HG02885 (cell line): ENCODE measurements around the gene QPCT.
"Not testable (repeated sequence)": the region's sequence is repeated elsewhere in the genome, so short reads cannot be mapped to it uniquely, and the experiment has no call there.

ENCODE experiments used
- ATAC-seq: cut with Tn5 transposase; IDR thresholded peaks from one replicate; pipeline ENCODE4 v1.9.1; 2021; ENCODE audit warnings: mild to moderate bottlenecking; ENCODE audit not compliant: unreplicated experiment, poor library complexity

The QPCT gene

DNA sequence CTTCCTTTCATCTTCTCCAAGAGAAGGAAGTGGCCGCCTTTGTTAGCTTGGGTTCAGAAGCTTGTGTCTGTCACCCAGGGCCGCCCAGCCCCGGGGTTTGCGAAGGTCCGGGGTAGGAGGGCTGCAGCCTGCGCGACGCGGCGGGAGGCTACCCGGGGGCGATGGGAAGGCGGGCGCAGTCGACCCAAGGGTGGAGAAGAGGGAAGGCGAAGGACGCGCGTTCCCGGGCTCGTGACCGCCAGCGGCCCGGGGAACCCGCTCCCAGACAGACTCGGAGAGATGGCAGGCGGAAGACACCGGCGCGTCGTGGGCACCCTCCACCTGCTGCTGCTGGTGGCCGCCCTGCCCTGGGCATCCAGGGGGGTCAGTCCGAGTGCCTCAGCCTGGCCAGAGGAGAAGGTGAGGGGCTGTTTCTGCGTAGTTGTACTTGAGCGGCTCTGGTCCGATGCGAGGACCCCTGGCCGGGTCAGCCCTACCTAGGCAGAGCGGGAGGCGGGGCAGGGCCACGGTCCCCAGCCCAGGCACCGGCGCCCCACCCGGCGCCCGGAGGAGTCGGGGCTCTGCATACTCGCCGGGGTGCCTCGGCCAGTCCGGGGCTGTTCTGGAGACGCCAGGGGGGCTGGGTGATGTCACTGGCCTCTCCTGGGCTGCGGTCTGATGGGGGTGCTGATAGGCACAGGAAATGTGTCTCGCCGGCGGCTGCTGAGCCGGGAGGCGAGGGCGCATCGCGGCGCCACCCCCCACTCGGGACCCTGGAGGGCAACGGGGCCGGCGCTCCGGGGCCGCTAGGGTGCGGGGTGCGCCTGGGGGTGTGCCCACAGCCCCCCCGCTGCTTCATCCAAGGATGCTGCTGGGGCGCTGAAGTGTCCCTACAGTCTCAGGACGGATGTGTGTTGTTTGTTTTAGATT is at the start of gene QPCT:
Gene QPCT (plus strand): TSS at position 178 of the 909 bp plus-strand sequence. CDS start 102 bp downstream, at position 280.
- ATAC-seq, result peak; percentile 68

DNA sequence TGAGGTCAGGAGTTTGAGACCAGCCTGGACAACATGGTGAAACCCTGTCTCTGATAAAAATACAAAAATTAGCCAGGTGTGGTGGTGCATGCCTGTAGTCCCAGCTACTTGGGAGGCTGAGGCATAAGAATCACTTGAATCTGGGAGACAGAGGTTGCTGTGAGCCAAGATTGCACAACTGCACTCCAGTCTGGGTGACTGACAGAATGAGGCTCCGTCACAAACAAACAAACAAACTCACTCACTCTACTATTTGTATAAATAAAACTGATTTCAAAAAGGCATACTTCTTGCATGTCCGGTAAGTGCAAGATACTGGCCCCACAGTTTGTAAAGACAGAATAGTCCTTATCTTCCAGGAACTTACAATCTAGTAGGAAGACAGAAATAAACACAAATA is 49.6 kb upstream of the QPCT start:
- ATAC-seq, result not testable (repeated sequence)

DNA sequence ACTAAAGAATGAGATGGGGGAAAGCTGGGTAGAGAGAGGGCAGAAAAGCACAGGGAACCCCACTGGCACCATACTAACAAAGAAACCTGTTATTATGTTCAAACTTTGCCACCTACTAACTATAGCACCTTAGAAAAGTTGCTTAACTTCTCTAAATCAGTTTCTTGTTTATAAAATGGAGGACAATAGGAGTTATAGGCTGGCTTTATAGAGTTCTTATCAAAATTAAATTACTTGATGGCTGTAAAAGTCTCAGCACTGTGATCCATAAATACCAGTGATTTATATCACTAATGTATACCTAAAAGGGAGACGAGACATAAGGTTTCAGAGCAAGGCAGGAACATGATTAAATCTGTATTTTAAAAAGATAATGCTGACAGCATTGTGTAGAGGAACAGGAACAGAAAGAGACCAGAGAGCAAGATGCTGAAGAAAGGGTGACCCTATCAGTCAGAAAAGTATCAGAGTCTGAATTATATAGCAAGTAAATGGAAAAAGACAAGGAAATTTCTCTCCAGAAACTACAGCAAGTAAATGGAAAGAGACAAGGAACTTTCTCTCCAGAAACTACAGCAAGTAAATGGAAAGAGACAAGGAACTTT is 48.9 kb upstream of the QPCT start:
- ATAC-seq, result no peak

DNA sequence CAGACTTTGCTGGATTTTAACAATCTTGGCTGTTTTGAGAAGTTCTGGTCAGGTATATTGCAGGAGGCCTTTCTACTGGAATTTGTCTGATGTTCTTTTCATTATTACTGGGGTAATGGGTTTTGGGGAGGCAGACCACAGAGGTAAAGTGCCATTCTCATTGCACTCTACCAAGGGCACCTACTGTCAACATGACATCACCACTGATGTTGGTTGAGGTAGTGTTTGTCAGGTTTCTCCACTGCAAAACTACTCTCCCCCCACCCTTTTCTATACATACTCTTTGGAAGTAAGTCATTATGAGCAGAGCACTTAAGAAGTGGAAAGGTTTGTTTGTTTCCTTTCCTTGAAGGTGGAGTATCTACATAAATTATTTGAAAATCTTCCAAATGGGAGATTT is 46.8 kb upstream of the QPCT start:
- no peak for ATAC-seq

DNA sequence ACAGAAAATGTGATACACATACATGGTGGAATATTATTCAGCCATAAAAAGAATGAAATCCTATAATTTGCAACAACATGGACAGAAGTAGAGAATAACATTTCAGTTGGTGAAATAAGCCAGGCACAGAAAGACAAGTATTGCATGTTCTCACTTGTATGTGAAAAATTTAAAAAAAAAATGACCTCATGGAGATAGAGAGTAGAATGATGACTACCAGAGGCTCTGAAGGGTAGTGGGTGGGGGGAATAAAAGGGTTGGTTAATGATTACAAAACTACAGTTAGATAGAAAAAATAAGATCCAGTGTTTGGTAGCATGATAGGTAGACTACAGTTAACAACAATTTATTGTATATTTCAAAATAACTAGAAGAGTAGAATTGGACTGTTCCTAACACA is 44.3 kb upstream of the QPCT start:
- ATAC-seq, result no peak

DNA sequence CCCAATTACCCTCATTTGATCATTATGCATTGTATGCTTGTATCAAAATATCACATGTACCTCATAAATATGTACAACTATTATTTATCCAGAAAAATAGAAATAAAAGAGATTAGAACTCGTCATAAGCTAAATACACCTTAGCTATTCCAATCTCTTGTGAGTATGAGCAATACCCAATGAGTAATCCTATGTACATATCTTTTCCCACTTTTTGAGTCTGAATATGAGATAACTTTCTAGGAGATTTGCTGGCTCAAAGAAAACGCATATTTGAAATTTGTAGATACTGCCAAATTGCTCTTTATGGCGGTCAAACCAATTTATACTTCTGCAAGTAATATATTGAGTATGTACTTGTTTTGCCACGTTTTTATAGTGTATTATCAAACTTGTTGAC is 43.9 kb upstream of the QPCT start:
- ATAC-seq, result no peak

DNA sequence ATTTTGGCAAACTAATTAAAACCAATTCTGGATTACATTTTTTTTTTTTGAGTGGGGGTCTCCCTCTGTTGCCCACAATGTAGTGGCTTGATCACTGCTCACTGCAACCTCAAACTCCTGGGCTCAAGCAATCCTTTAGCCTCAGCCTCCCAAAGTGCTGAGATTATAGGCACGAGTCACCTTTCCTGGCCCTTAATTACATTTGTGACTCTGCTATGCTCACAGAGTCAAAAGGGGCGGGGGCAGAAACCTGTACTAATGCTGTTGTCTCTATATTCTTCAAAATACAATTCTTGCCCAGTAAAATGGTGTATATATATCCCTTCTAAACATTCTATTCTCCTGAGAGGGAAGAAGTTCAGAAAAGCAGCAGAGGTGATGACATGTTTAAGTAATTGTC is 43.0 kb upstream of the QPCT start:
- no peak for ATAC-seq

DNA sequence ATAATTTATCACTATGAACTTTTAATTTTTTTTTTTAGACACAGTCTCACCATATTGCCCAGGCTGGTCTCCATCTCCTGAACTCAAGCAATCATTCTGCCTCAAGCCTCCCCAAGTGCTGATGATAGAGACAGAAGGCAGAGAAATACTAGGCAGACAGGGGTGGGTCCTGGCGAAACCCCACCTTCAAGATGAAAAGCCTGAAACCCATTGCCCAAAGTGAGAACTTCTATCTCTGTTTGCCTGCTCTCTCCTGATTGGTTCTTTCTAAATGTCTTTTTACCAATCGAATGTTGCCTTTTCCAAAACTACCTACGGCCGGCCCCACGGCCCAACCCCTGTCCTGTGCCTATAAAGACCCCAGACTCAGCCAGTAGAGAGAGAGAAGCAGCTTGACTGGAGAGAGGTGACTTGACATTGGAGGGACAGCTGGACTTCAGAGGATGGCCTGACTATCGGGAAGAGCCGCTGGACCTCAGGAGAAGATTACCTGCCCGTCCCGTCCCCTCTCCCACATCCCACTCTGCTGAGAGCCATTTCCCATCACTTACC is 41.7 kb upstream of the QPCT start:
- ATAC-seq, result no peak

DNA sequence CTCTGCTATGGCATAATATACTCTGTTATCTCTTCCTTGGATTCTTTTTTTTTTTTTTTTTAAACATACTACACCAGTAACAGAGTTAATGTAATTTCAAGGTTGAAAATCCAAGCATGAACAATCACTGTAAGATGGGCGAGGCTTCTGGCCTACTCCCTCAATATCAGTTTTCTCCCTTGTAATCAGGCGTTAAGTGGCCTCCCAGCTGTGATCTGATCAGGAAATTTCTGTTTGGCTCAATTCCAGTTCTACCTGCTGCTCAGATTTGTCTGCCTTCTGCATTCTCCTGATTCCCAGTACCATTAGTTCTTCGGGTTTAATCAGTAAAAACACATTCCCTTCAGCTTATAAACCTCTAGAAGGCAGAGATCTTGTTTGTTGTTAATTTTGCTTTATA is 38.4 kb upstream of the QPCT start:
- no peak for ATAC-seq

DNA sequence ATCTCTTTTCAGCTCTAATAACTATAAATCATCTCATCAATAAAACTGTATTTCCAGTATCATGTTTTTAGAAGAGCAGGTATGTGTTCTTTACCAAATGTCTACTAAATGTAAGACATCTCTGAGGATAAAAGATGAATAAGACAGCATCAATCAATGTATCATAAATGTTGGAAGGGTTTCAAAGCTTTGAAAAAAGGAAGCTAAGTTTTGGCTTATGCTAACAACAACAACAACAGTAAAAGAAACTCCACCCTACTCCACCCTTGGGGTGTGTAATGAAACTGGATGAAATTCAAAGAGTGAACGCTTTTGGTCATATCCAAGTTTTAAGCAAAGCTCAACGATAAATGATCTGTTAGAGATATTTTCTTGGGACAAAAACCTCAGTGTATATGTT is 36.9 kb upstream of the QPCT start:
- ATAC-seq, result no peak

DNA sequence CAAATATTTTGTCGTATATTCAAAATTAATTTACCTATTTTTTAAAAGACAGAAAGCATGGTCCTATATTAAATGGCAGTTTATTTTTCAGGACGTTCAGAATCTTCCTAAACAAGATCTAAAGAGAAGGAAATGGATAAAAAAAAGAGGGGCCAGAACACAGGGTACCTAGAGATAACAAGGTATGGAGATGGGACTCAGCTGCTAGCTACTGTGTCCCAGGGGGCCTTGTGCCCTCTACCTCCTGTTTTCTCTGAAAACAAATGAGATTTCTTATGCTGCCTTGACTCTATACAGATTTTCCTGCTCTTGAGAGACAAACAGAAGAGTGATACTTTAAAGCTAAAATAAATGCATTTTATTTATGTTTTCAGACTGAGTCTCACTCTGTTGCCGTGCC is 29.1 kb upstream of the QPCT start:
- no peak for ATAC-seq

DNA sequence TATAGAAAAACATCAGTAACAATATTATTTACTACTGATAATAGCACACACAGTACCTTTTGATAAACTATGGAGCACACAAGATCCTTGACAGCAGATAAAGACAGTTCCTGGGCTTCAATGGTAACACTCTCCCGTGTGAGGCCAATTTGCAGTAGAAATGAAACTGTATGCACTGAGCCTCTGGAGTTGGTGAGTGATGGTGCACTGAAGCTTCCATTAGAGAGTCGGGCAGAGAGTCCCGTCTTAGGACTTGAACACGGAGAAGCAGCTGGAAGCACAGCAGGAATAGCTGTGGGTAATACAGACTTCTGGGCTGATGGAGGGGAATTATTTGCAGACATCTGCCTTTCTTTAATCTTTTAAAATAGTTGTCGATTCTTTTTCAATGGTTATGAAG is 28.2 kb upstream of the QPCT start:
- ATAC-seq, result no peak

DNA sequence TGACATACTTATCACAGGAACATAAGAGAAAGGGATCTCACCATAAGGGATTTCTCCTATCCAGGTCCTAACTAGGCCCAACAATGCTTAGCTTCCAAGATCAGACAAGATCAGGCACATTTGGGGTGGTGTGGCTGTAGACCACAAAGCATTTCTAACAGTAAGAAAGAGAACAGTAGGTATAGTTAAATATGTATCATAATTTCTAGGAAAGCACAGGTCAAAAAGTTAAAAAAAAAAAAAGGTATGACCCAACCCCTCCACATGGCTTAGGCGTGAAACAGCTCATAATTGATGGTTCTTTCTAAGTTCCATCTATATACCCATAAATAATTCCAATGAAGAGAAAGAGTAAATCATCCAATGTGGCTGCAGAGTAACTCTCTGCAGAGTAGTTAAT is 26.7 kb upstream of the QPCT start:
- no peak for ATAC-seq

DNA sequence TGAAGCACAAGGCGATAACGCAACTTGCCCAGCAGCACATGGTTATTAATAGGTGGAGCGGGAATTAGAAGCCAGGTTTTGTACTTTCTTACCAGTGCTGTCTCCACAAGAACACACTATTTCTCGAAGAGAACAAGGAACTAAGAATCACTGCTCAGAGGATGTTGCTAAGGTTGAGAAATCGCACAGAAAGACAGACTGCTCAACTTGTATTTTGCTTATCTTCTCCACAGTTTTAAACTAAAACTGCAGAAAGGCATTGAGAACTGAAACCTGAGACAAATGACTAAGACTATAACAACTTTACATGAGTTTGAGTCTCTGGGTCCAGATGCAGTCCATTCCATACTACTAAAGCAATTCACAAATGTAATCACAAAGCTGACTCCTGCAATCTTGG is 26.0 kb upstream of the QPCT start:
- ATAC-seq, result peak; percentile 87

DNA sequence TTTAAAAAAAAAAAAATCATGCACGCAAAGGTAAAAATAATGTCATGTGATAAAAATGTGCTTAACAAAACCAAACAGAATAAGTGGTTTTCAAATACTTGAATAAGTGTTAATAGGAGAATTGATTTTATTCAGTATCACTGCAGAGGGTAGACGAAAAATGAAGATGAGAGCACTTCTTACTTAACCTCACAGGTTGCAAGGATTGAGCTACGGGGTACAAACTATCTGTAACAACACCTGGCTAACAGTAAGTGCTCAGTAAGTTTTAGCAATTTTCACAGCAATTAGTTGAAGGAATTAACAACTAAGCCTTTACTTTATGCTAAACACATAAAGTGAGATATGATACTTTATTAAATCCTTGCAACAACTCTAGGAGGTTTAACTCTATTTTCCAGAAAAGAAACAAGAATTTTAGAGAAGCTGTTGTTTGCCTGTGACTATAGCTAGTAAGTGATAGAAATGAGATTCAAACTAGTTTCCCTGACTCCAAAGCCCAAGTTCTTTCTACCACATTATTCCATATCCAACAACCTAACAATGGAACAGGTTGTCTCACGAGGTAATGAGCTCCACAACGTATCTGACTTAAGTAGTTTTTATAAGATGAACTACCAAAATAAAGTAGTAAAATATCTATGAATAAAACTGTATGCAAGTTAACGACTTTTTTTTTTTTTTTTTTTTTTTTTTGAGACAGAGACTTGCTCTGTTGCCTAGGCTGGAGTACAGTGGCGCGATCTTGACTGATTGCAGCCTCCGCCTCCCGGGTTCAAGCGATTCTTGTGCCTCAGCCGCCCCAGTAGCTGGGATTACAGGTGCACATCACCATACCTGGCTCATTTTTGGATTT is 24.4 kb upstream of the QPCT start:
- no peak for ATAC-seq

DNA sequence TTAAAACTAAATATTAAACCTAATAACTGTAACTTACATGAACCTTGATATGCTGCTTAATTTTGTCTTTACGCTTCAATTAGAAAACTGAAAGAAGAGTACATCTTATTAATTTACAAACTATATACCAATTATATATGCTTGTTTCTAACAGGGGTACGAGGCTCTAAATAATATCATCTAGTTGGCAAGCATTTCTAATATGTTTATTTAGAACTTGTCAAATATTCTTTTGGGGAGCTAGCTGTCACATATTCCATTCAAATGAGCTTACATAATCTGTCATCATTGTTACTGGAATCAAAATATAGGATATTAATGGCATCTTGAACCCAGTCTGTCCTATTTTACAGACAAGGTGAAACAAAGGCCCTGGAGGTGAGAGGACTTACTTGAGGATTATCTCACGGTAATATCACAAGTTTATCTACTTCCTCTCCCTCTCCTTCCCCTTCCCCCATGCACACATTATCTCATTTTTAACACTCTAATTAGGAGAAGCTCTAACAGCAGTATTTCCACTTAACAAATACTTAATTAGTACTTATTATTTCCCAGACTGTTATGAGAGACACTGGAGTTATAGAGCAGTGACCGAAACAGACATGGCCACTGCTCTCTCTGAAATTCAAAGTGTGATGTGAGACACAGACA is 23.3 kb upstream of the QPCT start:
- no peak for ATAC-seq

DNA sequence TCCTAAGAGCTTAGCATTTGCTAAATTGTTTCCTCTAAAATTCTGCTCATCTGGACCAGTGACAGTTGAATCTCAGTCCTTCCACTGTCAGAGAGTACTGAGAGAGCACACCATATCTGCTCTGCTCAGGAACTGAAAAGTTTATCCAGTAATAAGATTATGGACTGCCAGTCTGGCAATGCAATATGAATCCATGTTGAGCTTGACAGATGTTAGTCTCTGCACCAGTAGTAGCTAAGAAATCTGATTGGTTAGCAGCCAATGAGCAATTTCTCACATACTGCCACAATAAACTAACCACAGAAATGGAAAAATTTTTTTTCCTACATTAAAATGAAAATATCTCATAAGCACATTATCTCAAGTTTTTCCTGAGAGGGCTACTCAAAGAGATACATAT is 22.1 kb upstream of the QPCT start:
- no peak for ATAC-seq

DNA sequence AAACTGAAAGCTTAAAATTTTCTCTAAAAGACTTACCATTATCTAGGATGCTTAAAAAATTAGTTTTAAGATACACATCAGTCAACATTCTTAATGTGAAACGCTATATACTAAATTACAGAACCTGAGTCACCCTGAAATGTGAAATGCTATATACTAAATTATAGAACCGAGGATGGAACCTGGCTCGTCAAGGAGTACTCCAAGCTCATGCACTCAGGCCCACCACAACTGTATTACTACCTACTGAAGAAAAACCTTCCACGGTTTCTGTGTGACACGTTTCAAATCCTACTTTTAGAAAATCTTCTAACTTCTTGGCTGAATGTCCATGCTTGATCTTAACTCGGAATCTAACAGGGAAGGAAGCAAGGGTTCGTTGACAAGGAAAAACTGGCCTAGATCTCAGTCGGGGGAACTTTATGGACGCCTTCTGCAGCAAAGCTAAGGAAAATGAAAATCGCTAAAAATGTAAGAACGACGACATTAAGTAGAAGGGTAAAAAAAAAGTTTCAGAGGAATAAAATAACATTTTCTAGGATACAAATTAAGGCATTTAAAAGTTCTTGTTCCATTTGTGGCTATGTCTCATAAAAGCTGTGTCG is 21.2 kb upstream of the QPCT start:
- ATAC-seq, result no peak

DNA sequence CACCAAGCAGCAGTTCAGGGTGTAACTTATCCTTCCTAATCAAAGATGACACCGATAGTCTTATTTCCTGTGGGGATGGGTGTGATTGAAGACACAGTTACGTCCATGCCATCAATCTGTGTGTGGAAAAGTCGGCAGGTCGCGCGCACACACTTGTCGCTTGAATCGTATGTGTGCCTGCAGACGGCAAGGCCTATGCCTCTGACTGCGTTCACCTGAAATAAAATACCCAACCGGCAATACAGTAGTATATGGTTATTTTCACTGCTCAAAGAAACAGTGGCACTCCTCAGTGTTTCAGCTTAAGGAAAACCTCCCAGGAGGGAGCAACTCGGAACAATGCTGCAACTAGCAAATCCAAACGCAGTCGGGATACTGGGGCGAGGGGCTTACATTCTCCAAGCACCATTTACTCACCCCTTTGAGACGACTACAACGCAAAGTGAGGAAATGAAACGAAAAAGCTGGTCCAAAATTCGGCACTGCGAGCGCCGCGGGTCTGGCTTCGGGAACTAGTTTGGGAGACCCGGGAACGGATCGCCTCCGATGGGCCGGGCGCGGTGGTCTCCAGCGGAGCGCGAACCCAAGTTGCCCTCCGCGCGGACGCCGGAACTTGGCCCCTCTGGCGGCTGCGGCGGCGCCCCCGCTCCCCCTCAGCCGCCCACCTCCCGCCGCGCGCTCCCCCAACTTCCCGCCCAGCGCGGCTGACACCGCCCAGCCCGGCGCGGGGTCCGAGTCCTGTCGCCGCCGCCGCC is 20.5 kb upstream of the QPCT start:
- peak; percentile 30 for ATAC-seq
